H9 (cell line): ENCODE data around the gene TNIP1. TPM values are rescaled to one million over a fixed set of nuclear protein-coding genes. Genes with fewer than 3 reads are reported as not detected.

ENCODE experiments used
- DNase-seq: peaks from one replicate; pipeline ENCODE4 v3.0.0-alpha.2; 2017
- H2AFZ ChIP-seq: one replicate; pipeline ENCODE4 v1.6.1; 2013; ENCODE audit warnings: mild to moderate bottlenecking, low read length, control low read depth, moderate library complexity
- H2AK5ac ChIP-seq: 2 replicates; pipeline ENCODE4 v1.6.1; 2013; ENCODE audit warnings: low read length, control low read depth, mixed read lengths; ENCODE audit not compliant: insufficient read length
- H2BK120ac ChIP-seq: one replicate; pipeline ENCODE4 v1.6.1; 2013; ENCODE audit warnings: low read depth, mild to moderate bottlenecking, low read length, control low read depth, inconsistent platforms; ENCODE audit not compliant: poor library complexity, severe bottlenecking
- H2BK12ac ChIP-seq: 2 replicates; pipeline ENCODE4 v1.6.1; 2013; ENCODE audit warnings: low read length, control low read depth, mixed read lengths, low read depth; ENCODE audit not compliant: insufficient read length
- H2BK15ac ChIP-seq: 2 replicates; pipeline ENCODE4 v1.6.1; 2013; ENCODE audit warnings: low read depth, low read length, control low read depth
- H2BK20ac ChIP-seq: one replicate; pipeline ENCODE4 v1.6.1; 2013; ENCODE audit warnings: low read depth, mild to moderate bottlenecking, low read length, control low read depth, inconsistent platforms; ENCODE audit not compliant: poor library complexity, severe bottlenecking
- H2BK5ac ChIP-seq: 2 replicates; pipeline ENCODE4 v1.6.1; 2013; ENCODE audit warnings: low read length, control low read depth, mixed read lengths; ENCODE audit not compliant: insufficient read length
- H3K14ac ChIP-seq: 2 replicates; pipeline ENCODE4 v1.6.1; 2013; ENCODE audit warnings: low read length, control low read depth; ENCODE audit not compliant: insufficient read depth
- H3K18ac ChIP-seq: 2 replicates; pipeline ENCODE4 v1.6.1; 2013; ENCODE audit warnings: low read depth, mild to moderate bottlenecking, mixed read lengths, low read length, control low read depth; ENCODE audit not compliant: insufficient read length
- H3K23ac ChIP-seq: 2 replicates; pipeline ENCODE4 v1.6.1; 2013; ENCODE audit warnings: low read length, control low read depth, mixed read lengths, low read depth; ENCODE audit not compliant: insufficient read length
- H3K23me2 ChIP-seq: 2 replicates; pipeline ENCODE4 v1.6.1; 2013; ENCODE audit warnings: low read depth, mild to moderate bottlenecking, mixed read lengths, low read length, control low read depth; ENCODE audit not compliant: insufficient read length, poor library complexity, severe bottlenecking
- H3K27ac ChIP-seq: 2 replicates; pipeline ENCODE4 v1.5.1; 2013; ENCODE audit warnings: low read length, control low read depth, mixed read lengths, low read depth; ENCODE audit not compliant: insufficient read length
- H3K27me3 ChIP-seq: 2 replicates; pipeline ENCODE4 v1.6.1; 2013; ENCODE audit warnings: low read length, control low read depth, inconsistent platforms; ENCODE audit not compliant: insufficient read depth
- H3K4ac ChIP-seq: 2 replicates; pipeline ENCODE4 v1.6.1; 2013; ENCODE audit warnings: low read depth, mild to moderate bottlenecking, control low read depth, inconsistent platforms, low read length, moderate library complexity
- H3K4me1 ChIP-seq: 2 replicates; pipeline ENCODE4 v1.6.1; 2013; ENCODE audit warnings: low read length, control low read depth, inconsistent platforms; ENCODE audit not compliant: insufficient read depth
- H3K4me2 ChIP-seq: 2 replicates; pipeline ENCODE4 v1.6.1; 2013; ENCODE audit warnings: low read length, control low read depth, mixed read lengths; ENCODE audit not compliant: insufficient read length, insufficient read depth
- H3K56ac ChIP-seq: 2 replicates; pipeline ENCODE4 v1.6.1; 2013; ENCODE audit warnings: low read depth, mild to moderate bottlenecking, mixed read lengths, low read length, control low read depth; ENCODE audit not compliant: insufficient read length
- H3K79me1 ChIP-seq: 2 replicates; pipeline ENCODE4 v1.6.1; 2013; ENCODE audit warnings: low read depth, mild to moderate bottlenecking, moderate library complexity, low read length, control low read depth, inconsistent platforms; ENCODE audit not compliant: insufficient read depth, poor library complexity, severe bottlenecking
- H3K79me2 ChIP-seq: 2 replicates; pipeline ENCODE4 v1.6.1; 2013; ENCODE audit warnings: low read length, control low read depth, inconsistent platforms; ENCODE audit not compliant: insufficient read depth
- H3K9ac ChIP-seq: 2 replicates; pipeline ENCODE4 v1.6.1; 2013; ENCODE audit warnings: low read length, control low read depth, mixed read lengths; ENCODE audit not compliant: insufficient read length; ENCODE audit errors: extremely low read depth
- H3K9me3 ChIP-seq: one replicate; pipeline ENCODE4 v1.6.1; 2013; ENCODE audit warnings: low read depth, low read length, inconsistent platforms; ENCODE audit not compliant: control insufficient read depth
- H3T11ph ChIP-seq: one replicate; pipeline ENCODE4 v1.6.1; 2013; ENCODE audit warnings: mild to moderate bottlenecking, low read length, control low read depth, inconsistent platforms
- H4K20me1 ChIP-seq: one replicate; pipeline ENCODE4 v1.6.1; 2013; ENCODE audit not compliant: control insufficient read depth, insufficient read length, insufficient read depth
- H4K5ac ChIP-seq: 2 replicates; pipeline ENCODE4 v1.6.1; 2013; ENCODE audit warnings: low read depth, mild to moderate bottlenecking, mixed read lengths, low read length, control low read depth; ENCODE audit not compliant: insufficient read length
- H4K8ac ChIP-seq: replicated peaks from 2 replicates; pipeline ENCODE4 v1.6.1; 2013; ENCODE audit warnings: low read length, control low read depth, mixed read lengths, low read depth; ENCODE audit not compliant: insufficient read length
- H4K91ac ChIP-seq: 2 replicates; pipeline ENCODE4 v1.6.1; 2013; ENCODE audit warnings: low read depth, mild to moderate bottlenecking, moderate library complexity, mixed read lengths, low read length, control low read depth; ENCODE audit not compliant: insufficient read length
- H3K27ac Mint-ChIP-seq, 3 experiments: 2 replicates in 2 of 3; 3 replicates in 1 of 3; pipeline ENCODE4 v1.8.0; 2020 to 2021; ENCODE audit warnings: mixed read lengths in 3 of 3, mild to moderate bottlenecking in 1 of 3, moderate library complexity in 1 of 3
- H3K27me3 Mint-ChIP-seq: 2 replicates; pipeline ENCODE4 v1.8.0; 2021; ENCODE audit warnings: low read depth, mild to moderate bottlenecking, moderate library complexity, mixed read lengths
- H3K36me3 Mint-ChIP-seq, 3 experiments: 2 replicates in 2 of 3; 3 replicates in 1 of 3; pipeline ENCODE4 v1.8.0; 2020 to 2021; ENCODE audit warnings: low read depth in 3 of 3, mixed read lengths in 3 of 3; ENCODE audit not compliant: insufficient read depth in 1 of 3
- H3K4me1 Mint-ChIP-seq, 2 experiments: 2 replicates each; pipeline ENCODE4 v1.8.0; 2020; ENCODE audit warnings: mixed read lengths in 2 of 2
- H3K4me3 Mint-ChIP-seq, 2 experiments: 2 replicates in 1 of 2; 3 replicates in 1 of 2; pipeline ENCODE4 v1.8.0; 2020 to 2021; ENCODE audit warnings: mild to moderate bottlenecking in 2 of 2, mixed read lengths in 2 of 2, moderate library complexity in 1 of 2
- H3K9me3 Mint-ChIP-seq, 2 experiments: 2 replicates in 1 of 2; 3 replicates in 1 of 2; pipeline ENCODE4 v1.8.0; 2020; ENCODE audit warnings: mild to moderate bottlenecking in 2 of 2, mixed read lengths in 2 of 2, moderate library complexity in 1 of 2
- WGBS: extraction: QIAGEN DNeasy Blood & Tissue Kit; methylation state at CpG from one replicate; pipeline ENCODE4 v1.1.7; 2013; ENCODE audit warnings: missing lambda C conversion rate, low lambda C conversion rate, mixed read lengths; ENCODE audit not compliant: insufficient read length; ENCODE audit errors: extremely low coverage; 5-methylcytosine and 5-hydroxymethylcytosine counted together
- total RNA-seq: library from RNA; stranded (reverse); gene quantifications from 2 replicates; pipeline ENCODE4 v1.2.1, GENCODE V29; 2021
- TF ChIP-seq, protein P1 (sequence below): fragments of 200-600 bp; sonication (generic); conservative IDR thresholded peaks from 3 replicates; pipeline ENCODE4 v1.8.0; 2021; ENCODE audit warnings: antibody characterized with exemption, mild to moderate bottlenecking

Gene TNIP1
- total RNA-seq, 1 experiment from 2014 or later: 40.8 TPM

DNA sequence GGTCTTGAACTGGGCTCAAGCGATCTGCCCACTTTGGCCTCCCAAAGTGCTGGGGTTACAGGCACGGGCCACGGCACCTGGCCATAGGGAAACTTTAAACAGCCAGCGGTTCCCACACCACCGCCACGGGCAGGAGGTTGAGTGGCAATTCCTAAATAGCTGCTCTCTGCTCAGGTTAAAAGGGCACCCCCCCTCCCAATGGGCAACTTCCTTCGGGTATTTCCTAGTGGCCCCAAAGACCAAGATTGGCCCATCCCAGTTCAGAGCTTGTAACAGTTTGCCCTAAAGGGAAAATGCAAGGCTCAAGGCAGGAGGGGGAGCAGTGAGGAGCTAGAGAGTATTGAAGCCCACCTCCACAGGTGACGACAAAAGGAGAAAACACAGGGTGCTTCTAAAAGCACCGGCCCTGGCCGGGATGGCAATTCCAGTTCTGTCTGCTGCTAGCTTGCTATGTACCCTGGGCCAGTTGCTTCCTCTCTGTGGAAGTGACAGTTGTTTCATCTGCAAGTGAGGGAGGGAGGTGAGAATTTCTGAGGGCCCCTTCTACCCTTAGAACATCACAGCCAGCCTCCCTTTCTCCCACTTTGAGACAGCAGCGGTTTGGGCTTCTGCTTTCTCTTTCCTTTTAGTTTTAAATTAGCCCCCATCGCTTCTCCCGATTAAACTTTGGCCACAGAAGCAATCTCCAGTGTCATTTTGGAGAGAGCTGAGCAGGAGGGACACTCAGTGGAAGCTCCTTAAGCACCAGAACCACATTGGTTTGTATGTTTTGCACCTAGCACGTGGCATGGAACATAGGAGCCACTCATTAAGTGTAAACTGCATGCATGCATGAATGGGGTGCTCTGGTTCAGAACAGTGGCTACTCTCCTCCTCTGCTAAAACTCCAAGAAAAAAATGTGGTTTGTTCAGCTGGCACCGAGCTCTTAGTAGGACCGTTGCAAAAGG, 17.3 kb upstream of the TNIP1 start:
- Histone ChIP-seq H3K14ac (no peak overlapping the region), H3K27ac (no peak overlapping the region), H2BK15ac (no peak overlapping the region), H4K8ac (no peak overlapping the region), H3K27me3 (no peaks in the 10 kb centered on the region), H4K91ac (no peak overlapping the region), H3T11ph (no peak overlapping the region), H2BK5ac (no peak overlapping the region), H3K9ac (no peak overlapping the region), H2AK5ac (no peak overlapping the region), H3K56ac (no peak overlapping the region), H3K18ac (no peak overlapping the region), H3K23me2 (no peaks in the 10 kb centered on the region), H4K20me1 (no peaks in the 10 kb centered on the region), H3K9me3 (no peaks in the 10 kb centered on the region), H2BK12ac (no peak overlapping the region), H3K4ac (no peak overlapping the region), H3K4me1 (peaks cover 2% of the 10 kb centered on the region; the same call in 1 of the 2 replicates), H3K79me2 (no peaks in the 10 kb centered on the region), H3K4me2 (no peak overlapping the region), H3K79me1 (no peaks in the 10 kb centered on the region), H2AFZ (no peak overlapping the region), H2BK20ac (no peak overlapping the region), H2BK120ac (no peak overlapping the region), H4K5ac (no peak overlapping the region), H3K23ac (no peak overlapping the region)
- Mint-ChIP-seq H3K4me3 (no peak overlapping the region), H3K4me1 (peaks cover 35 to 36% of the 10 kb centered on the region in 2 experiments), H3K27ac (no peak overlapping the region; a peak in 1 of 7 replicates), H3K27me3 (no peaks in the 10 kb centered on the region), H3K36me3 (peaks cover 2 to 10% (median 5%) of the 10 kb centered on the region in 3 experiments; a peak in 3 of 7 replicates), H3K9me3 (no peaks in the 10 kb centered on the region)
- TF ChIP-seq, protein P1, sequence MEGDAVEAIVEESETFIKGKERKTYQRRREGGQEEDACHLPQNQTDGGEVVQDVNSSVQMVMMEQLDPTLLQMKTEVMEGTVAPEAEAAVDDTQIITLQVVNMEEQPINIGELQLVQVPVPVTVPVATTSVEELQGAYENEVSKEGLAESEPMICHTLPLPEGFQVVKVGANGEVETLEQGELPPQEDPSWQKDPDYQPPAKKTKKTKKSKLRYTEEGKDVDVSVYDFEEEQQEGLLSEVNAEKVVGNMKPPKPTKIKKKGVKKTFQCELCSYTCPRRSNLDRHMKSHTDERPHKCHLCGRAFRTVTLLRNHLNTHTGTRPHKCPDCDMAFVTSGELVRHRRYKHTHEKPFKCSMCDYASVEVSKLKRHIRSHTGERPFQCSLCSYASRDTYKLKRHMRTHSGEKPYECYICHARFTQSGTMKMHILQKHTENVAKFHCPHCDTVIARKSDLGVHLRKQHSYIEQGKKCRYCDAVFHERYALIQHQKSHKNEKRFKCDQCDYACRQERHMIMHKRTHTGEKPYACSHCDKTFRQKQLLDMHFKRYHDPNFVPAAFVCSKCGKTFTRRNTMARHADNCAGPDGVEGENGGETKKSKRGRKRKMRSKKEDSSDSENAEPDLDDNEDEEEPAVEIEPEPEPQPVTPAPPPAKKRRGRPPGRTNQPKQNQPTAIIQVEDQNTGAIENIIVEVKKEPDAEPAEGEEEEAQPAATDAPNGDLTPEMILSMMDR: no peak
- DNase-seq: no peak
- WGBS: no CpG with 5 or more reads among the region's 16 CpGs
